Liver (tissue), 9 donors: ENCODE data around the gene POLD3. TPM values are rescaled to one million over a fixed set of nuclear protein-coding genes. Genes with fewer than 3 reads are reported as not detected.

ENCODE experiments used
- DNase-seq: peaks from one replicate; pipeline ENCODE4 v3.0.0-alpha.2; 2017; ENCODE audit warnings: low spot score
- H3K27ac ChIP-seq, 2 donors: one replicate each; pipeline ENCODE4 v1.7.0; 2013; ENCODE audit warnings: inconsistent platforms in 2 of 2, low read length in 2 of 2, control low read depth in 1 of 2, low read depth in 1 of 2, mild to moderate bottlenecking in 1 of 2
- H3K27me3 ChIP-seq, 4 donors: one replicate each; pipeline versions ENCODE4 v1.6.1 to v1.7.0; 2013; ENCODE audit warnings: low read length in 3 of 4, inconsistent platforms in 1 of 4, mild to moderate bottlenecking in 1 of 4, moderate library complexity in 1 of 4; ENCODE audit not compliant: control insufficient read depth in 4 of 4, insufficient read depth in 4 of 4
- H3K36me3 ChIP-seq, 4 donors: one replicate each; pipeline versions ENCODE4 v1.6.1 to v1.7.0; 2013; ENCODE audit warnings: low read length in 3 of 4, mild to moderate bottlenecking in 3 of 4, low read depth in 1 of 4, moderate library complexity in 1 of 4; ENCODE audit not compliant: control insufficient read depth in 4 of 4, insufficient read depth in 3 of 4
- H3K4me1 ChIP-seq, 4 donors: one replicate each; pipeline versions ENCODE4 v1.6.1 to v1.7.0; 2013; ENCODE audit warnings: low read length in 3 of 4, mild to moderate bottlenecking in 3 of 4, moderate library complexity in 1 of 4; ENCODE audit not compliant: control insufficient read depth in 4 of 4, insufficient read depth in 4 of 4
- H3K4me3 ChIP-seq, 3 donors: one replicate each; pipeline versions ENCODE4 v1.6.1 to v1.7.0; 2013; ENCODE audit warnings: low read length in 3 of 3, control low read depth in 1 of 3, low read depth in 1 of 3, mild to moderate bottlenecking in 1 of 3
- H3K9ac ChIP-seq, 2 donors: one replicate each; pipeline ENCODE4 v1.7.0; 2013; ENCODE audit warnings: low read length in 2 of 2, mild to moderate bottlenecking in 2 of 2, moderate library complexity in 2 of 2, control low read depth in 1 of 2, low read depth in 1 of 2
- H3K9me3 ChIP-seq, 4 donors: one replicate each; pipeline versions ENCODE4 v1.6.1 to v1.7.0; 2013; ENCODE audit warnings: low read length in 3 of 4; ENCODE audit not compliant: control insufficient read depth in 4 of 4
- ATF3 ChIP-seq: IDR thresholded peaks from 2 replicates; pipeline ENCODE4 v1.6.1; 2016; ENCODE audit warnings: antibody characterized with exemption
- CTCF ChIP-seq: fragments of 150-350 bp; IDR thresholded peaks from 2 replicates; pipeline ENCODE4 v1.5.1; 2017; ENCODE audit warnings: improper control_type of control experiment, low read depth, low read length; ENCODE audit not compliant: missing input control
- EGR1 ChIP-seq, 2 donors: IDR thresholded peaks; 2 replicates each; pipeline ENCODE4 v1.6.1; 2016 to 2018; ENCODE audit warnings: antibody characterized with exemption in 2 of 2, low read depth in 2 of 2
- FOXA1 ChIP-seq: IDR thresholded peaks from 2 replicates; pipeline ENCODE4 v1.6.1; 2016; ENCODE audit warnings: antibody characterized with exemption
- FOXA2 ChIP-seq: IDR thresholded peaks from 2 replicates; pipeline ENCODE4 v1.6.1; 2016; ENCODE audit warnings: antibody characterized with exemption
- HNF4A ChIP-seq, 2 donors: conservative IDR thresholded peaks; 2 replicates each; pipeline ENCODE4 v1.6.1; 2016; ENCODE audit warnings: antibody characterized with exemption in 2 of 2, mild to moderate bottlenecking in 2 of 2
- HNF4G ChIP-seq: IDR thresholded peaks from 2 replicates; pipeline ENCODE4 v1.6.1; 2016; ENCODE audit warnings: antibody characterized with exemption
- JUND ChIP-seq, 2 donors: IDR thresholded peaks; 2 replicates each; pipeline ENCODE4 v1.6.1; 2016; ENCODE audit warnings: antibody characterized with exemption in 2 of 2
- NR2F2 ChIP-seq: IDR thresholded peaks from 2 replicates; pipeline ENCODE4 v1.6.1; 2016; ENCODE audit warnings: antibody characterized with exemption
- RAD21 ChIP-seq, 2 donors: IDR thresholded peaks; 2 replicates each; pipeline ENCODE4 v1.6.1; 2016; ENCODE audit warnings: antibody characterized with exemption in 2 of 2, mild to moderate bottlenecking in 2 of 2
- REST ChIP-seq: IDR thresholded peaks from 2 replicates; pipeline ENCODE4 v1.6.1; 2016; ENCODE audit warnings: antibody characterized with exemption, mild to moderate bottlenecking
- RXRA ChIP-seq, 2 donors: IDR thresholded peaks; 2 replicates each; pipeline ENCODE4 v1.6.1; 2017 to 2018; ENCODE audit warnings: antibody characterized with exemption in 2 of 2, mild to moderate bottlenecking in 1 of 2
- SP1 ChIP-seq: IDR thresholded peaks from 2 replicates; pipeline ENCODE4 v1.6.1; 2018; ENCODE audit warnings: antibody characterized with exemption, mild to moderate bottlenecking
- TAF1 ChIP-seq: conservative IDR thresholded peaks from 2 replicates; pipeline ENCODE4 v1.6.1; 2016; ENCODE audit warnings: antibody characterized with exemption, mild to moderate bottlenecking
- YY1 ChIP-seq: IDR thresholded peaks from 2 replicates; pipeline ENCODE4 v1.6.1; 2016; ENCODE audit warnings: antibody characterized with exemption, mild to moderate bottlenecking
- WGBS: extraction: QIAGEN DNeasy Blood & Tissue Kit; methylation state at CpG from one replicate; pipeline ENCODE4 v1.1.7; 2013; 5-methylcytosine and 5-hydroxymethylcytosine counted together
- polyA plus RNA-seq, 2 donors: library from polyadenylated mRNA; stranded (reverse) in 1 of 2; unstranded in 1 of 2; fragments of 200-250 nt in 1 of 2; fragments of >200 nt in 1 of 2; fragmentation: Nextera tagmentation in 1 of 2; extraction: Ambion mirVana in 1 of 2; gene quantifications; one replicate each; pipeline versions ENCODE4 v1.2.1 to v1.2.3, GENCODE V29; 2013 to 2015
- total RNA-seq, 2 donors: library from RNA; depleted of rRNA; stranded (reverse); fragments of >200 nt; gene quantifications; one replicate each; pipeline ENCODE4 v1.2.3, GENCODE V29; 2014
- TF ChIP-seq, protein P1 (sequence below): IDR thresholded peaks from 2 replicates; pipeline ENCODE4 v1.6.1; 2016; ENCODE audit warnings: antibody characterized with exemption
- TF ChIP-seq, protein P2 (sequence below): IDR thresholded peaks from 2 replicates; pipeline ENCODE4 v1.6.1; 2016; ENCODE audit warnings: antibody characterized with exemption
- donor health status: healthy.
- donor health status: healthy.
- donor health status: healthy.
- donor health status: healthy.
- donor health status: healthy.

Gene POLD3
- total and polyA plus RNA-seq, 4 donors = 3.0 to 8.3 (median 5.0) TPM

DNA sequence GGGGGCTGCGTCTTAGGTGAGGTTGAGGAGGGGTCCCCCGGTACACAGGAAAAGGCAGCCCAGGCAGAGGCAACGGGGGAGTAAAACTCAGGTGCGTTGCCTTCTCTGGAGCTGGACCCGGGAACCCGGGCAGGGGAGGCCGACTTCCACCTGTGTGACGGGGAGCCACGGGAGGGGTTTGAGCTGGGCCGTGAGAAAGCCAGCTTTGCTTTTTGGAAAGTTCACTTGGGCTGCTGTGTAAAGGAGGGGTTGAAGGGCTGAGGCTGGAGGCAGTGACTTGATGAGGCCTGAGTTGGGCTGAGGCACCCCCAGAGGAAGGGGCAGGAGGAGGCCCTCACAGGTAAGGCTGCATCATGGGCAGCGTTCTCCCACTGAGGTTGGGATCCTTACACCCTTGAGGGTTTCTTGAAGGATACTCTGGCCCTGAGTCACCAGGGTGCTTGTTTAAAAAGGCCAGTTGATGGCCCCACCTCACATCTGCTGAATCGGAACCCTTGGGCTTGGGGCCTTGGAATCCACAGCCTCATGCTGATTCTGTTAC, 91.6 kb downstream of the POLD3 start:
- Histone ChIP-seq H3K36me3 (no peaks in the 10 kb centered on the region), H3K9me3 (no peaks in the 10 kb centered on the region), H3K27ac (no peak overlapping the region), H3K27me3 (no peaks in the 10 kb centered on the region), H3K4me3 (no peak overlapping the region), H3K4me1 (peaks cover 7 to 20% (median 13%) of the 10 kb centered on the region in 4 donors), H3K9ac (no peak overlapping the region)
- DNase-seq = no peak
- WGBS = 87% methylated on average over 12 of the region's 12 CpGs
- TF ChIP-seq FOXA1 (no peak), REST (no peak), HNF4G (no peak), TAF1 (no peak), YY1 (no peak), RXRA (IDR thresholded peaks at IDR 0.05) (no peak), RAD21 (IDR thresholded peaks at IDR 0.05) (no peak), NR2F2 (no peak), HNF4A (conservative IDR thresholded peaks at IDR 0.05) (no peak), JUND (IDR thresholded peaks at IDR 0.05) (no peak)
- TF ChIP-seq, protein P1, sequence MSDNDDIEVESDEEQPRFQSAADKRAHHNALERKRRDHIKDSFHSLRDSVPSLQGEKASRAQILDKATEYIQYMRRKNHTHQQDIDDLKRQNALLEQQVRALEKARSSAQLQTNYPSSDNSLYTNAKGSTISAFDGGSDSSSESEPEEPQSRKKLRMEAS = no peak

DNA sequence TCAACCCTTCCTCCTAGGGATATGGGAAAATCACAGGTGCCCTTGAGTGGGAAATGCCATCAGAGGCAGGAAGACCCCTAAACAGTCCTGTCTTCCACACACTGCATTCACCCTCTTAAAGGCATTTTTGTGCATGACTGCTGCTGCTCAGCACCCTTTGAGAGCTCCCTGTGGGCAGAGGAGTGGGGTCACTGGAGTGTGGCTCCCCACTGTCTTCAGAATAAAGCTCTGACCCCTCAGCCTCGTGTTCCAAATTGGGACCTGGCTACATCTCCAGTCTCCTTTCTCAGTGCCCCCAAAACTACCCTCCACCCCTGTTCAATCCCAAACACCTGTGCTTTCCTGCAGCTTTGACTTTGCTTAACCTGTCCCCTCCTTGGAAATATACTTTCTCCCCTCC, 92.3 kb downstream of the POLD3 start:
- H3K9me3 ChIP-seq = no peaks in the 10 kb centered on the region
- TF ChIP-seq FOXA2 (no peak), FOXA1 (no peak), YY1 (no peak), EGR1 (IDR thresholded peaks at IDR 0.05; ENCODE audit: low read depth in 2 of 2) (no peak), HNF4A (conservative IDR thresholded peaks at IDR 0.05) (no peak)
- no peak overlapping the region for H3K27ac ChIP-seq
- no peaks in the 10 kb centered on the region for H3K27me3 ChIP-seq
- H3K4me3 ChIP-seq = no peak overlapping the region
- no peak for DNase-seq
- WGBS = 89% methylated on average over 1 of the region's 1 CpG
- peaks cover 7 to 20% (median 13%) of the 10 kb centered on the region in 4 donors for H3K4me1 ChIP-seq
- H3K36me3 ChIP-seq = no peaks in the 10 kb centered on the region
- H3K9ac ChIP-seq = no peak overlapping the region

- H3K9me3 ChIP-seq = no peaks in the 10 kb centered on the region
- H3K36me3 ChIP-seq = no peaks in the 10 kb centered on the region
- H3K27me3 ChIP-seq = no peaks in the 10 kb centered on the region
- H3K4me3 ChIP-seq = no peak overlapping the region
- H3K4me1 ChIP-seq = peaks cover 7 to 20% (median 13%) of the 10 kb centered on the region in 4 donors
- no peak overlapping the region for H3K27ac ChIP-seq
- DNase-seq = no peak
- no peak overlapping the region for H3K9ac ChIP-seq
- no peak for TF ChIP-seq RXRA (IDR thresholded peaks at IDR 0.05)
- TF ChIP-seq ATF3 = no peak
- TF ChIP-seq SP1 = no peak
- no peak for TF ChIP-seq RAD21 (IDR thresholded peaks at IDR 0.05)
- no peak for TF ChIP-seq YY1
- TF ChIP-seq REST = no peak
- TF ChIP-seq TAF1 = no peak
- no peak for TF ChIP-seq FOXA2
- TF ChIP-seq, protein P2, sequence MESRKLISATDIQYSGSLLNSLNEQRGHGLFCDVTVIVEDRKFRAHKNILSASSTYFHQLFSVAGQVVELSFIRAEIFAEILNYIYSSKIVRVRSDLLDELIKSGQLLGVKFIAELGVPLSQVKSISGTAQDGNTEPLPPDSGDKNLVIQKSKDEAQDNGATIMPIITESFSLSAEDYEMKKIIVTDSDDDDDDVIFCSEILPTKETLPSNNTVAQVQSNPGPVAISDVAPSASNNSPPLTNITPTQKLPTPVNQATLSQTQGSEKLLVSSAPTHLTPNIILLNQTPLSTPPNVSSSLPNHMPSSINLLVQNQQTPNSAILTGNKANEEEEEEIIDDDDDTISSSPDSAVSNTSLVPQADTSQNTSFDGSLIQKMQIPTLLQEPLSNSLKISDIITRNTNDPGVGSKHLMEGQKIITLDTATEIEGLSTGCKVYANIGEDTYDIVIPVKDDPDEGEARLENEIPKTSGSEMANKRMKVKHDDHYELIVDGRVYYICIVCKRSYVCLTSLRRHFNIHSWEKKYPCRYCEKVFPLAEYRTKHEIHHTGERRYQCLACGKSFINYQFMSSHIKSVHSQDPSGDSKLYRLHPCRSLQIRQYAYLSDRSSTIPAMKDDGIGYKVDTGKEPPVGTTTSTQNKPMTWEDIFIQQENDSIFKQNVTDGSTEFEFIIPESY = no peak
- TF ChIP-seq CTCF = no peak
- no peak for TF ChIP-seq HNF4A (conservative IDR thresholded peaks at IDR 0.05)
- no peak for TF ChIP-seq JUND (IDR thresholded peaks at IDR 0.05)
Measured at GRCh38 chr11:74685338-74685737, 93.0 kb downstream of the POLD3 start.
